GM21529 (cell line): ENCODE results near the gene MAPT.

Experiments
- ATAC-seq: cut with Tn5 transposase; IDR thresholded peaks from one replicate; pipeline ENCODE4 v1.9.1; 2021; ENCODE audit not compliant: unreplicated experiment

Gene MAPT

DNA sequence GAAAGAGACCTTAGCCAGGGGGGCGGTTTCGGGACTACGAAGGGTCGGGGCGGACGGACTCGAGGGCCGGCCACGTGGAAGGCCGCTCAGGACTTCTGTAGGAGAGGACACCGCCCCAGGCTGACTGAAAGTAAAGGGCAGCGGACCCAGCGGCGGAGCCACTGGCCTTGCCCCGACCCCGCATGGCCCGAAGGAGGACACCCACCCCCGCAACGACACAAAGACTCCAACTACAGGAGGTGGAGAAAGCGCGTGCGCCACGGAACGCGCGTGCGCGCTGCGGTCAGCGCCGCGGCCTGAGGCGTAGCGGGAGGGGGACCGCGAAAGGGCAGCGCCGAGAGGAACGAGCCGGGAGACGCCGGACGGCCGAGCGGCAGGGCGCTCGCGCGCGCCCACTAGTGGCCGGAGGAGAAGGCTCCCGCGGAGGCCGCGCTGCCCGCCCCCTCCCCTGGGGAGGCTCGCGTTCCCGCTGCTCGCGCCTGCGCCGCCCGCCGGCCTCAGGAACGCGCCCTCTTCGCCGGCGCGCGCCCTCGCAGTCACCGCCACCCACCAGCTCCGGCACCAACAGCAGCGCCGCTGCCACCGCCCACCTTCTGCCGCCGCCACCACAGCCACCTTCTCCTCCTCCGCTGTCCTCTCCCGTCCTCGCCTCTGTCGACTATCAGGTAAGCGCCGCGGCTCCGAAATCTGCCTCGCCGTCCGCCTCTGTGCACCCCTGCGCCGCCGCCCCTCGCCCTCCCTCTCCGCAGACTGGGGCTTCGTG, at the start of gene MAPT:
Gene MAPT (plus strand): TSS at position 533 of the 763 bp plus-strand sequence. CDS start 67,784 bp downstream, outside the sequence.
- peak; percentile 65 for ATAC-seq

- no peak for ATAC-seq
Observed at GRCh38 chr17:45844695-45845375, 49.5 kb upstream of the MAPT start, which contains the start of gene SPPL2C. Gene SPPL2C, plus strand, starts transcription at chr17:45844881. Its CDS starts 26 bp downstream, at chr17:45844907.

DNA sequence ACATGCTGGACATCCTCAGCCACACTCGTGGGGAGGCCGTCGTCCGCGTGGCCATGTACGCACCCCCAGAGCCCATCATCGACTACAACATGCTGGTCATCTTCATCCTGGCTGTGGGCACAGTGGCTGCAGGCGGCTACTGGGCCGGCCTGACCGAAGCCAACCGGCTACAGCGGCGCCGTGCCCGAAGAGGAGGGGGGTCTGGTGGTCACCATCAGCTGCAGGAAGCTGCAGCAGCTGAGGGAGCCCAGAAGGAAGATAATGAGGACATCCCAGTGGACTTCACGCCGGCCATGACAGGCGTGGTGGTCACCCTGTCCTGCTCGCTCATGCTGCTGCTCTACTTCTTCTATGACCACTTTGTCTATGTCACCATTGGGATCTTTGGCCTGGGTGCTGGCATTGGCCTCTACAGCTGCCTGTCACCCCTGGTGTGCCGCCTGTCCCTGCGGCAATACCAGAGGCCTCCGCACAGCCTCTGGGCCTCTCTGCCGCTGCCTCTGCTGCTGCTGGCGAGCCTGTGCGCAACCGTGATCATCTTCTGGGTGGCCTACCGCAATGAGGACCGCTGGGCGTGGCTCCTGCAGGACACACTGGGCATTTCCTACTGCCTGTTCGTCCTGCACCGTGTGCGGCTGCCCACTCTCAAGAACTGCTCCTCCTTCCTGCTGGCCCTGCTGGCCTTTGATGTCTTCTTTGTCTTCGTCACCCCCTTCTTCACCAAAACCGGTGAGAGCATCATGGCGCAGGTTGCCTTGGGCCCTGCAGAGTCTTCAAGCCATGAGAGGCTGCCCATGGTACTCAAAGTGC, 48.8 kb upstream of the MAPT start:
- ATAC-seq, result no peak

DNA sequence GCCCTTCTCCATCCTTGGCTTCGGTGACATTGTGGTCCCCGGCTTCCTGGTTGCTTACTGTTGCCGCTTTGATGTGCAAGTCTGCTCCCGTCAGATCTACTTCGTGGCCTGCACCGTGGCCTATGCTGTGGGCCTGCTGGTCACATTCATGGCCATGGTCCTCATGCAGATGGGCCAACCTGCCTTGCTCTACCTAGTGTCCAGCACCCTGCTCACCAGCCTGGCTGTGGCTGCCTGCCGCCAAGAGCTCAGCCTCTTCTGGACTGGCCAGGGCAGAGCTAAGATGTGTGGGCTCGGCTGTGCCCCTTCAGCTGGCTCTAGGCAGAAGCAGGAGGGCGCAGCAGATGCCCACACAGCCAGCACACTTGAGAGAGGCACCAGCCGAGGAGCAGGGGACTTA, 48.1 kb upstream of the MAPT start:
- no peak for ATAC-seq

GRCh38 chr17:45846646-45847045, 47.7 kb upstream of the MAPT start:
- ATAC-seq, result no peak

- no peak for ATAC-seq
Observed at GRCh38 chr17:45847101-45847500, 47.3 kb upstream of the MAPT start.

DNA sequence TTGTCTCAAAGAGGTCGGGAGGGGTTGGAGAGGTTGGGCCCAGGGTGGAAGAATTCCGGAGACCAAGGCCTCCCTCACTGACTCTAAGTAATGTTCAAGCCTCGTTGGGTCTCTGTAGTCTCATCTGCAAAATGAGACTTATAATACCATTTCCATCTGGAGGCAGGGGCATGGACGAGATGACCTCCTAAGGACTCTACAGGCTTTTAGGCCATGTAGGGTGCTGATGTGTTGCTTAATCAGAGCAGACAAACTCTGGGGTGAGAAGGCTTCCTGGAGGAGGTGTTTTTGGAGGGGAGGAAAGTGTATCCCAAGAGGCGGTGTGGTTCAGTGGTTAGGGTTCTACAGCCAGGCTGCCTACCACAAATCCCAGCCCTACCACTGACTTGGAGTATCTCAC, 46.6 kb upstream of the MAPT start:
- ATAC-seq, result no peak

GRCh38 chr17:45848405-45848804, 45.9 kb upstream of the MAPT start:
- ATAC-seq, result no peak

- ATAC-seq, result no peak
Observed at GRCh38 chr17:45848868-45849535, 45.4 kb upstream of the MAPT start.

DNA sequence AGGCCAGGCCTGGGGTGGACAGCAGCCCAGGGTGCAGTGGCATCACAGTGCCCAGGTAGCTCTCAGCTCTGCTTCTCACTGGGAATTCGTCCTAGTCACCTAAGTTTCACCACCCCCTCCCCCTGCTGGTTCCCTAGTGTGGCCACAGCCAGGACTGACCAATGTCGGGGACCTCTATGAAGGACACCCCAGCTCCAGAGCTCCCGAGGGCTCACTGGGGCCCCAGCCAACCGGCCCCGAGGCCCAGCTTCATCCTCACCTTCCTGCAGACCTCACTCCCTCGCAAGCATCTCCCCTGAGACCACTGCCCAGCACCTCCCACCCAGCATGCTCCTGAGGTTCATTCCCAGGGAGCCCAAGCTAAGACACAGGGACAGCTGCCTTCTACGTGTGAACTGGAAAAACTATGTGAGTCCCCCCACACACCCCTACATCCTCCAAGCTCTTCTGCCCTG, 44.8 kb upstream of the MAPT start:
- no peak for ATAC-seq

DNA sequence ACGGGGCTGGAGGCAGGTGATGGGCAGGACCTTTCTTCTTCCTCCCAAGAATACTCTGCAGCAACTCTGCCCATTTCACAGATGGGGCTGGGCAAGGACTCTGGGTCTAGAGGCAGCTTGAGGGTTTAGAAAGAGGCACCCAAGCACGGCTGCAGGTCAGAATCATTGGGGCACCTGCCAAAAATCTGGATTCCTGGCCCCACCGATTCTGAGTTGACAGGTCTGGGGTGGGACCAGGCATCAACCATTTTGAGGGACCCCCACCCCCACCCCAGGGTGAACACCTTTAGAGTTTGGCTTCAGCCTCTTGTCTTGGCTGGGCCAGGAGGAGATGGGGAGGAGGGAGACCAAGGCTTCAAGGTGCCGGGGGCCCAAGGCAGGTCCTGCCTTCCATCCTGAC, 44.3 kb upstream of the MAPT start:
- no peak for ATAC-seq

DNA sequence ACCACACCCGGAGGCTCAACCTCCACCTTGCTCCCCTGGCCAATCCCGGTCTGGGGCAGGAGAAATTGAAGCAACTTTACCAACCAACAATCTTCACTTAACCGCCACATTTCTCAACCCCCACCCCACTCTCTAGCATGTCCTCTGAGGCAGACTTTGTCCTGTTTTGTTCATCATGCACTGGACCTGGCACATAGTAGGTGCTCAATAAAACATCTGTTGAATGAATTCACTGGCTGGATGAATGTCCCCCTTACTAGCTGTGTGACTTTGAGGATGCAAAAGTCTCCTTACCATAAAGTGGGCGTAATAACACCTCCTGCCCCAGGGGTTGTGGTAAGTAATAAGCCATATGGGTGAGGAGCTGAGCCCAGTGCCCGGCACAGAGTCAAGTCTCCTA, 43.9 kb upstream of the MAPT start:
- ATAC-seq, result no peak

- no peak for ATAC-seq
Observed at GRCh38 chr17:45851022-45851421, 43.3 kb upstream of the MAPT start.

DNA sequence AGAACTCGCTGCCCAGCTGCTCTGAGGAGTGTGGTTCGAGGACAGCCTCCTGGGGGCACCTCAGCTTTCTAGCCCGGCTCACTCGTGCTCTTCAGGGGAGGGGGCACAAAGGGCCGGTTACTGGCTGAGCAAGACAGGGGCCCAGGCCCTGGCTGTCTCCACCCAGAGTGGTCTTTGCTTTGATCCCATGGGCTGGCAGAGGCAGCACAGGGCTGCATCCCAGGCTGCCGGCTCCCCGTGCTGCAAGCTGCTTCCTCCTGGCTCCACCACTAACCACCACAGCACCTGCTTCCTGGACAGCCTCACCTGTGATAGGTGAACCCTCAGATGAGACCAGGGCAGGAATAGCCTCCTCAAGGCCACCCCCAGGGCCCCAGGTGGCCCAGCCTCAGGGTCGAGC, 42.9 kb upstream of the MAPT start:
- no peak for ATAC-seq

- ATAC-seq, result no peak
Observed at GRCh38 chr17:45851873-45852272, 42.5 kb upstream of the MAPT start.

DNA sequence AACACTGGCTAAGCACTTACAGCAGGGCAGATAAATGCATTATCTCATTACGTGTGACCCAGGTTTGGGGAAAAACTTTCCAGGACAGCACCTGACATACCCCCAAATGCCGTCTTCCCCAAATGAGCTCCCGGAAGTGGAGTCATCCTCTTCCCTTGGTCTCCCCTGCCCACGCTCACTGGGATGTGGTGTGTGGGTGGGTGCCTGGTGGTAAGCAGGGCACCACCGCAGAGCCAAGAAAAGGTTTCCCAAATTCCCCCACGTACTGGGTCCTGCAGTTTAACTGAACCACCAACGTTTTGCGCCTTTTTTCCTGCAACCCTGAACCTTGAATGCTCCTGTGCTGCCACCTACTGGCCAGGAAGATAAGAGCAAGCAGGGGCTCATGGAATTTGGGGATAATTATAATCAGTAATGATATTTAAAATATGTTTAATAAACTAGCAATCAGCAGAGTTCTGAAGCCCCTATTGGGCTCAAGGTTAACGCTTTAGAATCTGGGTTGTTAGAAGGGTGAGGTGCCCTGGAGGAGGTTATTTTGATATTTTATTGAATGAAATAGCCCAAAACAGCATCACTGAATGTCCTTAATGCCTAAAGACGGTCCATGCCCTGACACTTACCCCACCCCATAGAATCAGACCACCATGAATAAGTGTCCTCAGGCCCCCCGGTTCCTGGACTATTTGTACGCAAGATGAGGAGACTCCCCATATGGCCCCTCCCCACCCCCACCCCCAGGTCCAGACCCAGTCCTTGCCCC, 41.6 kb upstream of the MAPT start:
- ATAC-seq, result no peak

- no peak for ATAC-seq
Observed at GRCh38 chr17:45854209-45854608, 40.1 kb upstream of the MAPT start.

GRCh38 chr17:45855691-45856336, 38.5 kb upstream of the MAPT start:
- no peak for ATAC-seq

DNA sequence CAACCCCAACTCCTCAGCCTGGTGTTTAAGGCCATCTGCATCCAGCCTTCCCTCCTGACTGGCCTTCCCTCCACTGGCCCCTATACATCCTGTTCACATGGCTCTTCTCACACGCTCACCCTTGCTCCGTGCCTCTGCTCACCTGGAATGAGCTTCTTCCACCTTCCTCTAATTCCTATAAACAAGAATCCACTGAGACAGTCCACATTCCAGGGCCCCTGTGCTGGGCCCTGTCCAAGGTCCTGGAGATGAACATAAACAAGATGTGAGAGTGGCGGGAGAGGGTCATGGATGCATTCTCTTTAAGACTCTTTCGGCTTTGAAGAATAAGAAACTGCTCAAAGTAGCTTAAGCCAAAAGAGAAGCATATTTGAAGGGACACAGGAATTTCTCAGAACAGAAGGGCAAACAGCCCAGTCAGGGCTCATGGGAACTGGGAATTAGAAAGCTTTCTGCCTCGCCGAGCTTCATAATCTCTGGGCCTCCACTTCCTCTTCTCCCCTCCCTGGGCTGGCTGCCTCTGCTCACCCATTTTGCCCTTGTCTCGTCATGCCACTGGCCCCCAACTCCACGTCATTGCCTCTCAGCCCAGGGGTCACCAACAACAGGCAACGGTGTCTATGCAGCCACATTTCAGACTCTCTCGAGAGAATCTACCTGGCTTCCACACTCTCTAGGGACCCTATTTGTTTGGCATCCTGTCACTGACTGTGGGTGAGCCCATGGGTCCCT, 36.2 kb upstream of the MAPT start:
- no peak for ATAC-seq
